ENCODE data around the gene BEAN1. TPM values are rescaled to one million over a fixed set of nuclear protein-coding genes. Genes with fewer than 3 reads are reported as not detected.

Gene BEAN1
- total RNA-seq, 1 experiment from 2014 or later, result 0.24 TPM

- no peak overlapping the region for H3K9ac ChIP-seq (ENCODE audit: extremely low read depth, insufficient read length, low read length)
- peak overlapping the region in 1 of 3 experiments; percentile 71; a peak in 2 of 7 replicates for H3K27ac Mint-ChIP-seq
- H4K91ac ChIP-seq (ENCODE audit: insufficient read length, low read depth, low read length), result no peak overlapping the region
- H2BK120ac ChIP-seq (ENCODE audit: low read depth, low read length, poor library complexity, severe bottlenecking), result no peak overlapping the region
- no peaks in the 10 kb centered on the region for H3K9me3 ChIP-seq (ENCODE audit: control insufficient read depth, low read depth, low read length)
- no CpG with 5 or more reads among the region's 14 CpGs for WGBS (ENCODE audit: extremely low coverage, insufficient read length, low lambda C conversion rate)
- peaks cover 15% of the 10 kb centered on the region in 2 experiments for H3K4me1 Mint-ChIP-seq
- H3K9me3 Mint-ChIP-seq, result peaks cover 5 to 6% of the 10 kb centered on the region in 2 experiments; a peak in 3 of 5 replicates
- no peak overlapping the region for H3K4ac ChIP-seq (ENCODE audit: low read depth, low read length)
- H2BK20ac ChIP-seq (ENCODE audit: low read depth, low read length, poor library complexity, severe bottlenecking), result no peak overlapping the region
- H3K23me2 ChIP-seq (ENCODE audit: insufficient read length, low read depth, low read length, poor library complexity, severe bottlenecking), result no peaks in the 10 kb centered on the region
- no peak overlapping the region for H3K56ac ChIP-seq (ENCODE audit: insufficient read length, low read depth, low read length)
- H4K20me1 ChIP-seq (ENCODE audit: control insufficient read depth, insufficient read depth, insufficient read length), result no peaks in the 10 kb centered on the region
- no peak overlapping the region for H2BK12ac ChIP-seq (ENCODE audit: insufficient read length, low read depth, low read length)
- no peak overlapping the region for H4K8ac ChIP-seq (replicated peaks; ENCODE audit: insufficient read length, low read depth, low read length)
- H3T11ph ChIP-seq (ENCODE audit: low read length), result no peak overlapping the region
- H3K14ac ChIP-seq (ENCODE audit: insufficient read depth, low read length), result no peak overlapping the region
- no peak overlapping the region for H3K18ac ChIP-seq (ENCODE audit: insufficient read length, low read depth, low read length)
- H3K4me2 ChIP-seq (ENCODE audit: insufficient read depth, insufficient read length, low read length), result no peak overlapping the region
- no peak overlapping the region for H2BK15ac ChIP-seq (ENCODE audit: low read depth, low read length)
- no peaks in the 10 kb centered on the region for H3K79me1 ChIP-seq (ENCODE audit: insufficient read depth, low read depth, low read length, poor library complexity, severe bottlenecking)
- H4K5ac ChIP-seq (ENCODE audit: insufficient read length, low read depth, low read length), result no peak overlapping the region
- DNase-seq, result peak; percentile 90
- H3K27me3 Mint-ChIP-seq (ENCODE audit: low read depth), result no peaks in the 10 kb centered on the region; the same call in none of the 2 replicates
- no peaks in the 10 kb centered on the region for H3K27me3 ChIP-seq (ENCODE audit: insufficient read depth, low read length)
- no peak overlapping the region for H3K27ac ChIP-seq (ENCODE audit: insufficient read length, low read depth, low read length)
- no peak overlapping the region for H2AFZ ChIP-seq (ENCODE audit: low read length)
- H3K23ac ChIP-seq (ENCODE audit: insufficient read length, low read depth, low read length), result no peak overlapping the region
- no peak overlapping the region for H2BK5ac ChIP-seq (ENCODE audit: insufficient read length, low read length)
- no peak overlapping the region for H2AK5ac ChIP-seq (ENCODE audit: insufficient read length, low read length)
- peak; percentile 92 for TF ChIP-seq CTCF (conservative IDR thresholded peaks at IDR 0.05)
- 0 out of 7 replicates have a peak, but pooled peaks cover 0 to 3% (median 0%) of the 10 kb centered on the region in 3 experiments for H3K36me3 Mint-ChIP-seq (ENCODE audit: insufficient read depth in 1 of 3, low read depth in 3 of 3)
- H3K4me1 ChIP-seq (ENCODE audit: insufficient read depth, low read length), result no peaks in the 10 kb centered on the region
- H3K79me2 ChIP-seq (ENCODE audit: insufficient read depth, low read length), result no peaks in the 10 kb centered on the region
- peak overlapping the region in 1 of 2 experiments; percentile 17; a peak in 1 of 5 replicates for H3K4me3 Mint-ChIP-seq
Observed at GRCh38 chr16:66483689-66484452, 56.8 kb downstream of the BEAN1 start.
